WTC11 (cell line): ENCODE results near the gene SNPH. TPM values are rescaled to one million over a fixed set of nuclear protein-coding genes. Genes with fewer than 3 reads are reported as not detected.

Source experiments
- ATAC-seq: fragments of 200-7000 bp; cut with Tn5 transposase; 2 replicates; pipeline ENCODE4 v1.10.0; 2021; ENCODE audit warnings: mild to moderate bottlenecking, moderate library complexity
- CTCF ChIA-PET: fragments of 300-600 bp; sonication (Branson Sonifier 250); formaldehyde crosslinking; loops from one replicate; lab custom pipeline; 2021; ENCODE audit warnings: antibody characterized with exemption; lab: Charles Lee
- POLR2A ChIA-PET: fragments of 350-600 bp; sonication (Branson Sonifier 250); formaldehyde crosslinking; loops from one replicate; lab custom pipeline; 2021; ENCODE audit warnings: antibody characterized with exemption; lab: Charles Lee
- DNase-seq: peaks from one replicate; pipeline ENCODE4 v3.0.0; 2021; ENCODE audit warnings: low spot score
- H3K27ac Mint-ChIP-seq: 2 replicates; pipeline ENCODE4 v1.8.0; 2021; ENCODE audit warnings: mixed read lengths
- H3K27me3 Mint-ChIP-seq: 2 replicates; pipeline ENCODE4 v1.8.0; 2021; ENCODE audit warnings: low read depth, mild to moderate bottlenecking, moderate library complexity, mixed read lengths
- H3K36me3 Mint-ChIP-seq: 2 replicates; pipeline ENCODE4 v1.8.0; 2021; ENCODE audit warnings: mixed read lengths
- H3K4me1 Mint-ChIP-seq: 2 replicates; pipeline ENCODE4 v1.8.0; 2022; ENCODE audit warnings: mixed read lengths
- H3K4me3 Mint-ChIP-seq: 2 replicates; pipeline ENCODE4 v1.8.0; 2021; ENCODE audit warnings: mild to moderate bottlenecking, moderate library complexity, mixed read lengths
- H3K9me3 Mint-ChIP-seq: 2 replicates; pipeline ENCODE4 v1.8.0; 2021; ENCODE audit warnings: mixed read lengths
- ATF2 ChIP-seq: sonication (generic); formaldehyde crosslinking; IDR thresholded peaks from 2 replicates; pipeline ENCODE4 v1.8.1; 2022; ENCODE audit warnings: low read depth, missing genetic modification reagents, borderline replicate concordance
- CBFB ChIP-seq: sonication (generic); formaldehyde crosslinking; IDR thresholded peaks from 2 replicates; pipeline ENCODE4 v1.8.1; 2022; ENCODE audit warnings: mild to moderate bottlenecking, low read depth, missing genetic modification reagents
- CREM ChIP-seq: sonication (generic); formaldehyde crosslinking; IDR thresholded peaks from 2 replicates; pipeline ENCODE4 v1.8.1; 2022; ENCODE audit warnings: mild to moderate bottlenecking, missing genetic modification reagents, moderate library complexity
- ETV6 ChIP-seq: sonication (generic); formaldehyde crosslinking; IDR thresholded peaks from 2 replicates; pipeline ENCODE4 v1.8.1; 2022; ENCODE audit warnings: mild to moderate bottlenecking, missing genetic modification reagents
- GRHL2 ChIP-seq: fragments of 250-450 bp; sonication (Bioruptor Pico); IDR thresholded peaks from 2 replicates; pipeline ENCODE4 v1.8.0; 2022; ENCODE audit warnings: mild to moderate bottlenecking, moderate library complexity; ENCODE audit not compliant: insufficient replicate concordance, severe bottlenecking
- HMGXB4 ChIP-seq: sonication (generic); formaldehyde crosslinking; IDR thresholded peaks from 2 replicates; pipeline ENCODE4 v1.8.1; 2023; ENCODE audit warnings: mild to moderate bottlenecking, moderate library complexity, missing genetic modification reagents
- IRF2 ChIP-seq: sonication (generic); formaldehyde crosslinking; IDR thresholded peaks from 2 replicates; pipeline ENCODE4 v1.8.0; 2022; ENCODE audit warnings: low read depth, missing genetic modification reagents, borderline replicate concordance
- MYBL2 ChIP-seq: sonication (generic); formaldehyde crosslinking; IDR thresholded peaks from 2 replicates; pipeline ENCODE4 v1.8.1; 2023; ENCODE audit warnings: mild to moderate bottlenecking, moderate library complexity, missing genetic modification reagents
- NFATC4 ChIP-seq: fragments of 250-450 bp; sonication (Bioruptor Pico); IDR thresholded peaks from 2 replicates; pipeline ENCODE4 v1.9.0; 2021; ENCODE audit warnings: mild to moderate bottlenecking
- NFE2L1 ChIP-seq: sonication (generic); formaldehyde crosslinking; IDR thresholded peaks from 2 replicates; pipeline ENCODE4 v1.8.1; 2023; ENCODE audit warnings: missing genetic modification reagents
- NR2C2 ChIP-seq: sonication (generic); formaldehyde crosslinking; IDR thresholded peaks from 2 replicates; pipeline ENCODE4 v1.8.0; 2022; ENCODE audit warnings: mild to moderate bottlenecking, missing genetic modification reagents
- OVOL2 ChIP-seq: fragments of 250-450 bp; sonication (Bioruptor Pico); IDR thresholded peaks from 2 replicates; pipeline ENCODE4 v1.9.0; 2021; ENCODE audit warnings: mild to moderate bottlenecking, borderline replicate concordance
- PRRX2 ChIP-seq: fragments of 250-450 bp; sonication (Bioruptor Pico); IDR thresholded peaks from 2 replicates; pipeline ENCODE4 v1.8.0; 2021; ENCODE audit warnings: mild to moderate bottlenecking
- SOX15 ChIP-seq: fragments of 250-450 bp; sonication (Bioruptor Pico); IDR thresholded peaks from 2 replicates; pipeline ENCODE4 v1.9.0; 2021; ENCODE audit warnings: mild to moderate bottlenecking
- ZBTB43 ChIP-seq: sonication (generic); formaldehyde crosslinking; IDR thresholded peaks from 2 replicates; pipeline ENCODE4 v1.8.1; 2023; ENCODE audit warnings: mild to moderate bottlenecking, missing genetic modification reagents
- ZMAT4 ChIP-seq: fragments of 250-450 bp; sonication (Bioruptor Pico); IDR thresholded peaks from 2 replicates; pipeline ENCODE4 v1.9.0; 2021; ENCODE audit warnings: mild to moderate bottlenecking
- ZNF219 ChIP-seq: sonication (generic); formaldehyde crosslinking; IDR thresholded peaks from 2 replicates; pipeline ENCODE4 v1.8.0; 2023; ENCODE audit warnings: missing genetic modification reagents, mild to moderate bottlenecking, borderline replicate concordance
- ZNF263 ChIP-seq: sonication (generic); formaldehyde crosslinking; IDR thresholded peaks from 2 replicates; pipeline ENCODE4 v1.8.1; 2022; ENCODE audit warnings: low read depth, mild to moderate bottlenecking, moderate library complexity, missing genetic modification reagents
- ZNF671 ChIP-seq: fragments of 250-450 bp; sonication (Bioruptor Pico); IDR thresholded peaks from 2 replicates; pipeline ENCODE4 v1.8.0; 2021; ENCODE audit warnings: mild to moderate bottlenecking
- total RNA-seq: library from RNA; stranded (reverse); gene quantifications from 3 replicates; pipeline ENCODE4 v1.2.3, GENCODE V29; 2021
- TF ChIP-seq, protein P1 (sequence below): sonication (generic); formaldehyde crosslinking; IDR thresholded peaks from 2 replicates; pipeline ENCODE4 v1.8.1; 2022; ENCODE audit warnings: mild to moderate bottlenecking, missing genetic modification reagents, moderate library complexity, borderline replicate concordance
- TF ChIP-seq, protein P2 (sequence below): sonication (generic); formaldehyde crosslinking; IDR thresholded peaks from 2 replicates; pipeline ENCODE4 v1.8.0; 2022; ENCODE audit warnings: mild to moderate bottlenecking, missing genetic modification reagents
- TF ChIP-seq, protein P3 (sequence below): sonication (generic); formaldehyde crosslinking; IDR thresholded peaks from 2 replicates; pipeline ENCODE4 v1.8.0; 2023; ENCODE audit warnings: missing genetic modification reagents
- TF ChIP-seq, protein P4 (sequence below): sonication (generic); formaldehyde crosslinking; IDR thresholded peaks from 2 replicates; pipeline ENCODE4 v1.8.1; 2023; ENCODE audit warnings: mild to moderate bottlenecking, missing genetic modification reagents, borderline replicate concordance

SNPH gene
- total RNA-seq, 1 experiment from 2014 or later: 3.5 TPM

- H3K27me3 Mint-ChIP-seq: peaks cover 16% of the 10 kb centered on the region
- H3K4me1 Mint-ChIP-seq: no peaks in the 10 kb centered on the region
- POLR2A ChIA-PET: no interaction called here
- no peak overlapping the region for H3K27ac Mint-ChIP-seq
- peaks cover 2% of the 10 kb centered on the region; the same call in 1 of the 2 replicates for H3K36me3 Mint-ChIP-seq
- DNase-seq (no peak), ATAC-seq (no peak)
- H3K4me3 Mint-ChIP-seq: no peak overlapping the region
- peaks cover 4% of the 10 kb centered on the region for H3K9me3 Mint-ChIP-seq
- TF ChIP-seq ATF2 (CRISPR knock-in tag): no peak
- no peak for TF ChIP-seq HMGXB4
- TF ChIP-seq, protein P1, sequence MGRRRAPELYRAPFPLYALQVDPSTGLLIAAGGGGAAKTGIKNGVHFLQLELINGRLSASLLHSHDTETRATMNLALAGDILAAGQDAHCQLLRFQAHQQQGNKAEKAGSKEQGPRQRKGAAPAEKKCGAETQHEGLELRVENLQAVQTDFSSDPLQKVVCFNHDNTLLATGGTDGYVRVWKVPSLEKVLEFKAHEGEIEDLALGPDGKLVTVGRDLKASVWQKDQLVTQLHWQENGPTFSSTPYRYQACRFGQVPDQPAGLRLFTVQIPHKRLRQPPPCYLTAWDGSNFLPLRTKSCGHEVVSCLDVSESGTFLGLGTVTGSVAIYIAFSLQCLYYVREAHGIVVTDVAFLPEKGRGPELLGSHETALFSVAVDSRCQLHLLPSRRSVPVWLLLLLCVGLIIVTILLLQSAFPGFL (CRISPR knock-in tag): no peak
- TF ChIP-seq GRHL2 (CRISPR knock-in tag): no peak
- TF ChIP-seq NFATC4 (CRISPR knock-in tag): no peak
- no peak for TF ChIP-seq NFE2L1 (CRISPR knock-in tag)
- TF ChIP-seq CBFB: no peak
- TF ChIP-seq PRRX2: no peak
- TF ChIP-seq, protein P2, sequence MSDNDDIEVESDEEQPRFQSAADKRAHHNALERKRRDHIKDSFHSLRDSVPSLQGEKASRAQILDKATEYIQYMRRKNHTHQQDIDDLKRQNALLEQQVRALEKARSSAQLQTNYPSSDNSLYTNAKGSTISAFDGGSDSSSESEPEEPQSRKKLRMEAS: no peak
- TF ChIP-seq ETV6 (CRISPR knock-in tag): no peak
- TF ChIP-seq ZBTB43 (CRISPR knock-in tag): no peak
- TF ChIP-seq ZNF671 (CRISPR knock-in tag): no peak
- no peak for TF ChIP-seq ZNF219 (CRISPR knock-in tag)
- no peak for TF ChIP-seq ZMAT4 (CRISPR knock-in tag)
- no peak for TF ChIP-seq NR2C2 (CRISPR knock-in tag)
- no peak for TF ChIP-seq OVOL2 (CRISPR knock-in tag)
- no peak for TF ChIP-seq MYBL2
- no peak for TF ChIP-seq IRF2
- CTCF ChIA-PET: no interaction called here
Measured at GRCh38 chr20:1245578-1245977, 20.5 kb upstream of the SNPH start.

GRCh38 chr20:1247689-1248088, 18.4 kb upstream of the SNPH start:
- CTCF ChIA-PET: no interaction called here
- H3K4me3 Mint-ChIP-seq: no peak overlapping the region
- TF ChIP-seq, protein P3, sequence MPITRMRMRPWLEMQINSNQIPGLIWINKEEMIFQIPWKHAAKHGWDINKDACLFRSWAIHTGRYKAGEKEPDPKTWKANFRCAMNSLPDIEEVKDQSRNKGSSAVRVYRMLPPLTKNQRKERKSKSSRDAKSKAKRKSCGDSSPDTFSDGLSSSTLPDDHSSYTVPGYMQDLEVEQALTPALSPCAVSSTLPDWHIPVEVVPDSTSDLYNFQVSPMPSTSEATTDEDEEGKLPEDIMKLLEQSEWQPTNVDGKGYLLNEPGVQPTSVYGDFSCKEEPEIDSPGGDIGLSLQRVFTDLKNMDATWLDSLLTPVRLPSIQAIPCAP: no peak
- TF ChIP-seq HMGXB4: no peak
- no peak for TF ChIP-seq CREM (CRISPR knock-in tag)
- no peak for TF ChIP-seq PRRX2
- no peak for TF ChIP-seq ZNF263 (CRISPR knock-in tag)
- no peak for TF ChIP-seq SOX15 (CRISPR knock-in tag)
- TF ChIP-seq NFE2L1 (CRISPR knock-in tag): no peak
- TF ChIP-seq, protein P4, sequence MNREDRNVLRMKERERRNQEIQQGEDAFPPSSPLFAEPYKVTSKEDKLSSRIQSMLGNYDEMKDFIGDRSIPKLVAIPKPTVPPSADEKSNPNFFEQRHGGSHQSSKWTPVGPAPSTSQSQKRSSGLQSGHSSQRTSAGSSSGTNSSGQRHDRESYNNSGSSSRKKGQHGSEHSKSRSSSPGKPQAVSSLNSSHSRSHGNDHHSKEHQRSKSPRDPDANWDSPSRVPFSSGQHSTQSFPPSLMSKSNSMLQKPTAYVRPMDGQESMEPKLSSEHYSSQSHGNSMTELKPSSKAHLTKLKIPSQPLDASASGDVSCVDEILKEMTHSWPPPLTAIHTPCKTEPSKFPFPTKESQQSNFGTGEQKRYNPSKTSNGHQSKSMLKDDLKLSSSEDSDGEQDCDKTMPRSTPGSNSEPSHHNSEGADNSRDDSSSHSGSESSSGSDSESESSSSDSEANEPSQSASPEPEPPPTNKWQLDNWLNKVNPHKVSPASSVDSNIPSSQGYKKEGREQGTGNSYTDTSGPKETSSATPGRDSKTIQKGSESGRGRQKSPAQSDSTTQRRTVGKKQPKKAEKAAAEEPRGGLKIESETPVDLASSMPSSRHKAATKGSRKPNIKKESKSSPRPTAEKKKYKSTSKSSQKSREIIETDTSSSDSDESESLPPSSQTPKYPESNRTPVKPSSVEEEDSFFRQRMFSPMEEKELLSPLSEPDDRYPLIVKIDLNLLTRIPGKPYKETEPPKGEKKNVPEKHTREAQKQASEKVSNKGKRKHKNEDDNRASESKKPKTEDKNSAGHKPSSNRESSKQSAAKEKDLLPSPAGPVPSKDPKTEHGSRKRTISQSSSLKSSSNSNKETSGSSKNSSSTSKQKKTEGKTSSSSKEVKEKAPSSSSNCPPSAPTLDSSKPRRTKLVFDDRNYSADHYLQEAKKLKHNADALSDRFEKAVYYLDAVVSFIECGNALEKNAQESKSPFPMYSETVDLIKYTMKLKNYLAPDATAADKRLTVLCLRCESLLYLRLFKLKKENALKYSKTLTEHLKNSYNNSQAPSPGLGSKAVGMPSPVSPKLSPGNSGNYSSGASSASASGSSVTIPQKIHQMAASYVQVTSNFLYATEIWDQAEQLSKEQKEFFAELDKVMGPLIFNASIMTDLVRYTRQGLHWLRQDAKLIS (CRISPR knock-in tag): no peak

More at GRCh38 chr20:1247689-1248088, 18.4 kb upstream of the SNPH start:
- Mint-ChIP-seq H3K9me3 (peaks cover 10% of the 10 kb centered on the region), H3K27ac (no peak overlapping the region), H3K36me3 (peaks cover 2% of the 10 kb centered on the region; the same call in 1 of the 2 replicates), H3K4me1 (no peaks in the 10 kb centered on the region), H3K27me3 (peaks cover 13% of the 10 kb centered on the region)
- POLR2A ChIA-PET: no interaction called here
- no peak for ATAC-seq
- no peak for DNase-seq
